ENCODE results near the gene NQO1. TPM values are rescaled to one million over a fixed set of nuclear protein-coding genes. Genes with fewer than 3 reads are reported as not detected.

NQO1 gene
- total and polyA plus RNA-seq, 2 of the 13 experiments (the other 11 are each of a cell fraction or from before 2014, with no cell fraction given) = 464 to 1,060 TPM

DNA sequence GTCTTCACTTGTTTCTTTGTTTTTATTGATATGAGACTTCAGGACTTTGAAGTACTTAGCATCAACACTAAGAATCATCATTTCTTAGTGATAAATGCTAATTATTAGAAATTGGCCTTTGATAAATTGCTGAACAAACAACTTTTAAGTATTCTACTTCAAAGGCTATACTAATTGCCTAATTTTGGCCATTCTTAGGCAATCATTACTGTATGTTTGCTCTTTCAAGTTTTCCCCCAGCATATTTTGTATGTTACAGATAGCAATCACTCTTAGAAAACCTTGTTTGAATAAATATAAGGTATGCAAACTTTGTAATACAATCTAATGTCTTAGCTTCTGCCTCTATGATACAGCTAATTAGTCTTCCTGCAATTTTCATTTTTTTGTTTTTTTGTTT is 46.0 kb downstream of the NQO1 start (continued):
- TF ChIP-seq ZFP82 (CRISPR knock-in tag; IDR thresholded peaks at IDR 0.05; ENCODE audit: borderline replicate concordance) (no peak), HNF4G (IDR thresholded peaks at IDR 0.05; ENCODE audit: borderline replicate concordance, low read depth, low read length) (no peak; the same call in 1 of the 2 replicates), HNF4G (CRISPR knock-in tag; IDR thresholded peaks at IDR 0.05; ENCODE audit: borderline replicate concordance, low read depth) (no peak), CEBPG (CRISPR knock-in tag; IDR thresholded peaks at IDR 0.05) (peak; percentile 98), HNRNPH1 (optimal IDR thresholded peaks at IDR 0.05; ENCODE audit: low read depth, low read length) (no peak), ZNF788 (CRISPR knock-in tag; IDR thresholded peaks at IDR 0.05; ENCODE audit: borderline replicate concordance) (no peak), ZNF556 (CRISPR knock-in tag; IDR thresholded peaks at IDR 0.05; ENCODE audit: borderline replicate concordance) (no peak), ARID2 (CRISPR knock-in tag; IDR thresholded peaks at IDR 0.05; ENCODE audit: borderline replicate concordance) (no peak), SKI (IDR thresholded peaks at IDR 0.05; ENCODE audit: partially characterized antibody) (no peak), MED1 (CRISPR knock-in tag; IDR thresholded peaks at IDR 0.05) (0 out of 2 replicates have a peak, but pooled peaks have one; percentile 25), RORA (CRISPR knock-in tag; IDR thresholded peaks at IDR 0.05) (no peak)
- TF ChIP-seq, protein P1, sequence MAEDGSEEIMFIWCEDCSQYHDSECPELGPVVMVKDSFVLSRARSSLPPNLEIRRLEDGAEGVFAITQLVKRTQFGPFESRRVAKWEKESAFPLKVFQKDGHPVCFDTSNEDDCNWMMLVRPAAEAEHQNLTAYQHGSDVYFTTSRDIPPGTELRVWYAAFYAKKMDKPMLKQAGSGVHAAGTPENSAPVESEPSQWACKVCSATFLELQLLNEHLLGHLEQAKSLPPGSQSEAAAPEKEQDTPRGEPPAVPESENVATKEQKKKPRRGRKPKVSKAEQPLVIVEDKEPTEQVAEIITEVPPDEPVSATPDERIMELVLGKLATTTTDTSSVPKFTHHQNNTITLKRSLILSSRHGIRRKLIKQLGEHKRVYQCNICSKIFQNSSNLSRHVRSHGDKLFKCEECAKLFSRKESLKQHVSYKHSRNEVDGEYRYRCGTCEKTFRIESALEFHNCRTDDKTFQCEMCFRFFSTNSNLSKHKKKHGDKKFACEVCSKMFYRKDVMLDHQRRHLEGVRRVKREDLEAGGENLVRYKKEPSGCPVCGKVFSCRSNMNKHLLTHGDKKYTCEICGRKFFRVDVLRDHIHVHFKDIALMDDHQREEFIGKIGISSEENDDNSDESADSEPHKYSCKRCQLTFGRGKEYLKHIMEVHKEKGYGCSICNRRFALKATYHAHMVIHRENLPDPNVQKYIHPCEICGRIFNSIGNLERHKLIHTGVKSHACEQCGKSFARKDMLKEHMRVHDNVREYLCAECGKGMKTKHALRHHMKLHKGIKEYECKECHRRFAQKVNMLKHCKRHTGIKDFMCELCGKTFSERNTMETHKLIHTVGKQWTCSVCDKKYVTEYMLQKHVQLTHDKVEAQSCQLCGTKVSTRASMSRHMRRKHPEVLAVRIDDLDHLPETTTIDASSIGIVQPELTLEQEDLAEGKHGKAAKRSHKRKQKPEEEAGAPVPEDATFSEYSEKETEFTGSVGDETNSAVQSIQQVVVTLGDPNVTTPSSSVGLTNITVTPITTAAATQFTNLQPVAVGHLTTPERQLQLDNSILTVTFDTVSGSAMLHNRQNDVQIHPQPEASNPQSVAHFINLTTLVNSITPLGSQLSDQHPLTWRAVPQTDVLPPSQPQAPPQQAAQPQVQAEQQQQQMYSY (CRISPR knock-in tag; IDR thresholded peaks at IDR 0.05) = no peak
- TF ChIP-seq, protein P2, sequence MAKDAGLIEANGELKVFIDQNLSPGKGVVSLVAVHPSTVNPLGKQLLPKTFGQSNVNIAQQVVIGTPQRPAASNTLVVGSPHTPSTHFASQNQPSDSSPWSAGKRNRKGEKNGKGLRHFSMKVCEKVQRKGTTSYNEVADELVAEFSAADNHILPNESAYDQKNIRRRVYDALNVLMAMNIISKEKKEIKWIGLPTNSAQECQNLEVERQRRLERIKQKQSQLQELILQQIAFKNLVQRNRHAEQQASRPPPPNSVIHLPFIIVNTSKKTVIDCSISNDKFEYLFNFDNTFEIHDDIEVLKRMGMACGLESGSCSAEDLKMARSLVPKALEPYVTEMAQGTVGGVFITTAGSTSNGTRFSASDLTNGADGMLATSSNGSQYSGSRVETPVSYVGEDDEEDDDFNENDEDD (CRISPR knock-in tag; IDR thresholded peaks at IDR 0.05; ENCODE audit: borderline replicate concordance) = no peak
- TF ChIP-seq, protein P3, sequence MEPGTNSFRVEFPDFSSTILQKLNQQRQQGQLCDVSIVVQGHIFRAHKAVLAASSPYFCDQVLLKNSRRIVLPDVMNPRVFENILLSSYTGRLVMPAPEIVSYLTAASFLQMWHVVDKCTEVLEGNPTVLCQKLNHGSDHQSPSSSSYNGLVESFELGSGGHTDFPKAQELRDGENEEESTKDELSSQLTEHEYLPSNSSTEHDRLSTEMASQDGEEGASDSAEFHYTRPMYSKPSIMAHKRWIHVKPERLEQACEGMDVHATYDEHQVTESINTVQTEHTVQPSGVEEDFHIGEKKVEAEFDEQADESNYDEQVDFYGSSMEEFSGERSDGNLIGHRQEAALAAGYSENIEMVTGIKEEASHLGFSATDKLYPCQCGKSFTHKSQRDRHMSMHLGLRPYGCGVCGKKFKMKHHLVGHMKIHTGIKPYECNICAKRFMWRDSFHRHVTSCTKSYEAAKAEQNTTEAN (CRISPR knock-in tag; conservative IDR thresholded peaks at IDR 0.05) = no peak
- TF ChIP-seq, protein P4, sequence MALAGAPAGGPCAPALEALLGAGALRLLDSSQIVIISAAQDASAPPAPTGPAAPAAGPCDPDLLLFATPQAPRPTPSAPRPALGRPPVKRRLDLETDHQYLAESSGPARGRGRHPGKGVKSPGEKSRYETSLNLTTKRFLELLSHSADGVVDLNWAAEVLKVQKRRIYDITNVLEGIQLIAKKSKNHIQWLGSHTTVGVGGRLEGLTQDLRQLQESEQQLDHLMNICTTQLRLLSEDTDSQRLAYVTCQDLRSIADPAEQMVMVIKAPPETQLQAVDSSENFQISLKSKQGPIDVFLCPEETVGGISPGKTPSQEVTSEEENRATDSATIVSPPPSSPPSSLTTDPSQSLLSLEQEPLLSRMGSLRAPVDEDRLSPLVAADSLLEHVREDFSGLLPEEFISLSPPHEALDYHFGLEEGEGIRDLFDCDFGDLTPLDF (CRISPR knock-in tag; IDR thresholded peaks at IDR 0.05) = no peak
- TF ChIP-seq, protein P5, sequence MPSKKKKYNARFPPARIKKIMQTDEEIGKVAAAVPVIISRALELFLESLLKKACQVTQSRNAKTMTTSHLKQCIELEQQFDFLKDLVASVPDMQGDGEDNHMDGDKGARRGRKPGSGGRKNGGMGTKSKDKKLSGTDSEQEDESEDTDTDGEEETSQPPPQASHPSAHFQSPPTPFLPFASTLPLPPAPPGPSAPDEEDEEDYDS (CRISPR knock-in tag; IDR thresholded peaks at IDR 0.05) = no peak
- TF ChIP-seq, protein P6, sequence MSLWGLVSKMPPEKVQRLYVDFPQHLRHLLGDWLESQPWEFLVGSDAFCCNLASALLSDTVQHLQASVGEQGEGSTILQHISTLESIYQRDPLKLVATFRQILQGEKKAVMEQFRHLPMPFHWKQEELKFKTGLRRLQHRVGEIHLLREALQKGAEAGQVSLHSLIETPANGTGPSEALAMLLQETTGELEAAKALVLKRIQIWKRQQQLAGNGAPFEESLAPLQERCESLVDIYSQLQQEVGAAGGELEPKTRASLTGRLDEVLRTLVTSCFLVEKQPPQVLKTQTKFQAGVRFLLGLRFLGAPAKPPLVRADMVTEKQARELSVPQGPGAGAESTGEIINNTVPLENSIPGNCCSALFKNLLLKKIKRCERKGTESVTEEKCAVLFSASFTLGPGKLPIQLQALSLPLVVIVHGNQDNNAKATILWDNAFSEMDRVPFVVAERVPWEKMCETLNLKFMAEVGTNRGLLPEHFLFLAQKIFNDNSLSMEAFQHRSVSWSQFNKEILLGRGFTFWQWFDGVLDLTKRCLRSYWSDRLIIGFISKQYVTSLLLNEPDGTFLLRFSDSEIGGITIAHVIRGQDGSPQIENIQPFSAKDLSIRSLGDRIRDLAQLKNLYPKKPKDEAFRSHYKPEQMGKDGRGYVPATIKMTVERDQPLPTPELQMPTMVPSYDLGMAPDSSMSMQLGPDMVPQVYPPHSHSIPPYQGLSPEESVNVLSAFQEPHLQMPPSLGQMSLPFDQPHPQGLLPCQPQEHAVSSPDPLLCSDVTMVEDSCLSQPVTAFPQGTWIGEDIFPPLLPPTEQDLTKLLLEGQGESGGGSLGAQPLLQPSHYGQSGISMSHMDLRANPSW (CRISPR knock-in tag; IDR thresholded peaks at IDR 0.05; ENCODE audit: borderline replicate concordance) = no peak
- TF ChIP-seq, protein P7, sequence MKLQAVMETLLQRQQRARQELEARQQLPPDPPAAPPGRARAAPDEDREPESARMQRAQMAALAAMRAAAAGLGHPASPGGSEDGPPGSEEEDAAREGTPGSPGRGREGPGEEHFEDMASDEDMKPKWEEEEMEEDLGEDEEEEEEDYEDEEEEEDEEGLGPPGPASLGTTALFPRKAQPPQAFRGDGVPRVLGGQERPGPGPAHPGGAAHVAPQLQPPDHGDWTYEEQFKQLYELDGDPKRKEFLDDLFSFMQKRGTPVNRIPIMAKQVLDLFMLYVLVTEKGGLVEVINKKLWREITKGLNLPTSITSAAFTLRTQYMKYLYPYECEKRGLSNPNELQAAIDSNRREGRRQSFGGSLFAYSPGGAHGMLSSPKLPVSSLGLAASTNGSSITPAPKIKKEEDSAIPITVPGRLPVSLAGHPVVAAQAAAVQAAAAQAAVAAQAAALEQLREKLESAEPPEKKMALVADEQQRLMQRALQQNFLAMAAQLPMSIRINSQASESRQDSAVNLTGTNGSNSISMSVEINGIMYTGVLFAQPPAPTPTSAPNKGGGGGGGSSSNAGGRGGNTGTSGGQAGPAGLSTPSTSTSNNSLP (IDR thresholded peaks at IDR 0.05; ENCODE audit: low read depth, low read length) = peak; percentile 55

Measured in HepG2 (cell line).